HG02623 (cell line): ENCODE data around the gene MZF1.
A peak's percentile ranks its signal among the peaks of the same experiment; 100 is the strongest.
"Not testable (repeated sequence)": the region's sequence is repeated elsewhere in the genome, so short reads cannot be mapped to it uniquely, and the experiment has no call there.

Source experiments
- ATAC-seq: cut with Tn5 transposase; IDR thresholded peaks from one replicate; pipeline ENCODE4 v1.9.1; 2021; ENCODE audit warnings: moderate library complexity; ENCODE audit not compliant: unreplicated experiment

MZF1 gene

DNA sequence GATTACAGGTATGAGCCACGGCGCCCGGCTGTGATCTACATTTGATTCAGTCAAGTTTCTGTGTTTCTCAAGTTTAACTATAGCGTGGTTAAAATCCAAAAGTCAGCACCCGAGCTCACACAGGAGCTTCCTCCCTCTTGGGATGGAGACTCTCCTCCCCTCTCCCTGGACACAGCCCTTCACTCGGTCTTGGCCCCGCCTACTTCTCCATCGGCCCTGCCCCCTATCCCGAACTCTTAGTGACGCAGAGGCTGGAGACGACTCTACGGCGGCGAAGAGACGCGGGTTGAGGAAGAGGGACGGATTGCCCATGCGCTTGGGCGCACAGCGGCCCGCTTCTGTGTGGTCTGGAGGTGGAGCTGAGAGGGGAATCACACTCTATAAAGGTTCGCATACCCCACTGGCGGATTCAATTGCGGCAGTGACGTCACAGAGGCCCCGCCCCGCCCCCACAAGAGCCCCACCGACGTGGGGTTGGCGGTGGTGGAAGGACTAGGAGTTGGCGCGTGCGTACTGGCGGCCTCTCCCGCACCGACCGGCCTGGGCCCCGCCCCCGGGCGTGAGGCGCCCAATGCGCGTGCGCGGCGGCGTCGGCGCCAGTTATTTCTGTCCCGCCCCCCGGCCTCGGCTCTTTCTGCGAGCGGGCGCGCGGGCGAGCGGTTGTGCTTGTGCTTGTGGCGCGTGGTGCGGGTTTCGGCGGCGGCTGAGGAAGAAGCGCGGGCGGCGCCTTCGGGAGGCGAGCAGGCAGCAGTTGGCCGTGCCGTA, 29.1 kb downstream of the MZF1 start, which contains the start of gene TRIM28:
TSS of gene TRIM28 (plus strand) at position 239 of the 765 bp plus-strand sequence. CDS start 694 bp downstream, outside the sequence.
- peak; percentile 78 for ATAC-seq

DNA sequence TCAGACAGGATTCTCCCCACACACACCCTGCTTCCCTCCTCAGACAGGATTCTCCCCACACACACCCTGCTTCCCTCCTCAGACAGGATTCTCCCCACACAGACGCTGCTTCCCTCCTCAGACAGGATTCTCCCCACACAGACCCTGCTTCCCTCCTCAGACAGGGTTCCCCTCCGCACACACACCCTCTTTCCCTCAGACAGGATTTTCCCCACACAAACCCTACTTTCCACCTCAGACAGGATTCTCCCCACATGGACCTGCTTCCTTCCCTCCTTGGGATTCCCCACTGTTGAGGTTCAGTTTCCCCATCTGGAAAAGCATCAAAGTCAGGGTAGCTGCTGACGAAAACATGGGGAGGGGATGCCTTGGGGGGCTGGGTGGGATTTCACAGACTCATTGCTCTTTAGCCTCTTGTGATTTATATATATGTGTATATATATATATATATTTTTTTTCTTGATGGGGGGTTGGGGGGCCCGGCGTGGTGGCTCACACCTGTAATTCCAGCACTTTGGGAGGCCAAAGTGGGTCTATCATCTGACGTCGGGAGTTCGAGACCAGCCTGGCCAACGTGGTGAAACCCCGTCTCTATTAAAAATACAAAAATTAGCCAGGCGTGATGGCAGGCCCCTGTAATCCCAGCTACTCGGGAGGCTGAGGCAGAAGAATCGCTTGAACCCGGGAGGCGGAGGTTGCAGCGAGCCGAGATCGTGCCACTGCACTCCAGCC, 30.3 kb downstream of the MZF1 start:
- ATAC-seq: not testable (repeated sequence)

DNA sequence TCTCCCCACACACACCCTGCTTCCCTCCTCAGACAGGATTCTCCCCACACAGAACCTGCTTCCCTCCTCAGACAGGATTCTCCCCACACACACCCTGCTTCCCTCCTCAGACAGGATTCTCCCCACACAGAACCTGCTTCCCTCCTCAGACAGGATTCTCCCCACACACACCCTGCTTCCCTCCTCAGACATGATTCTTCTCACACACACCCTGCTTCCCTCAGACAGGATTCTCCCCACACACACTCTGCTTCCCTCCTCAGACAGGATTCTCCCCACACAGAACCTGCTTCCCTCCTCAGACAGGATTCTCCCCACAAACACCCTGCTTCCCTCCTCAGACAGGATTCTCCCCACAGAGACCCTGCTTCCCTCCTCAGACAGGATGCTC, 34.0 kb downstream of the MZF1 start:
- not testable (repeated sequence) for ATAC-seq

DNA sequence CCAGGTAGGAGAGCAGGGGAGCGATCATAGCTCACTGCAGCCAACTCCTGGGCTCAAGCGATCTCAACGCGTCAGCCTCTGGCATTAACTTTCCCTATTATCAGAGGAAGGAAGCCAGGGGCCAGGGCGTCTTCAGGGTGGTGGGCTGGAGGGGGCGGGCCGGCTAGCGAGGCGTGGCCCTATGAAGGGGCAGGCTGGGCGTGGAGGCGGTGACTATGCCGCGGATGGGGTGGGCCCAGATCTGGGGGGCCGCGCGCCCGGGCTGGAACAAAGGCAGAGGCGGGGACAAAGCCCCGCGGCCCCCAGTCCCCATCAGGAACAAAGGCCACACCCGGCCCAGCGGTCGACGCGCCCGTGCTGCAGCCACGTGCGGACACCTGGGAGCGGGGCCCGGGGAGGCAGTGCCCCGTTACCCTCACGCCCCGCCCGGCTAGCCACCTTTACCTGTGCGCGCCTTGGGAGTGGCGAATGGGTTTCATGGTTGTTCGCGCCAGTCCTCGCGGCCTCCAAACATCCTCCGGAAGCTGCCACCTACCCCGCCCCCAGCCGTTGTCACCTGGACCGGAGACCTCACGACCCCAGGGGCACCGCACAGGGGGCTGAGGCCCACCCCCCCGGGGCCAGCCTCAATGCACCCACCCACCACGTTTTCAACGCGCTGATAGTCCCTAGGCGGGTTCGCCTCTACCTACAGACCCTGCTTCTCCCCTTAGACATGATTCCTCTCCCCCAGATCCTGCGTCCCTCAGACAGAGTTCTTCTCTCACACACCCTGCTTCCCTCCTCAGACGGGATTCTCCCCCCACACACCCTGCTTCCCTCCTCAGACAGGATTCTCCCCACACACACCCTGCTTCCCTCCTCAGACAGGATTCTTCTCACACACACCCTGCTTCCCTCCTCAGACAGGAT, 34.6 kb downstream of the MZF1 start:
- no peak for ATAC-seq

DNA sequence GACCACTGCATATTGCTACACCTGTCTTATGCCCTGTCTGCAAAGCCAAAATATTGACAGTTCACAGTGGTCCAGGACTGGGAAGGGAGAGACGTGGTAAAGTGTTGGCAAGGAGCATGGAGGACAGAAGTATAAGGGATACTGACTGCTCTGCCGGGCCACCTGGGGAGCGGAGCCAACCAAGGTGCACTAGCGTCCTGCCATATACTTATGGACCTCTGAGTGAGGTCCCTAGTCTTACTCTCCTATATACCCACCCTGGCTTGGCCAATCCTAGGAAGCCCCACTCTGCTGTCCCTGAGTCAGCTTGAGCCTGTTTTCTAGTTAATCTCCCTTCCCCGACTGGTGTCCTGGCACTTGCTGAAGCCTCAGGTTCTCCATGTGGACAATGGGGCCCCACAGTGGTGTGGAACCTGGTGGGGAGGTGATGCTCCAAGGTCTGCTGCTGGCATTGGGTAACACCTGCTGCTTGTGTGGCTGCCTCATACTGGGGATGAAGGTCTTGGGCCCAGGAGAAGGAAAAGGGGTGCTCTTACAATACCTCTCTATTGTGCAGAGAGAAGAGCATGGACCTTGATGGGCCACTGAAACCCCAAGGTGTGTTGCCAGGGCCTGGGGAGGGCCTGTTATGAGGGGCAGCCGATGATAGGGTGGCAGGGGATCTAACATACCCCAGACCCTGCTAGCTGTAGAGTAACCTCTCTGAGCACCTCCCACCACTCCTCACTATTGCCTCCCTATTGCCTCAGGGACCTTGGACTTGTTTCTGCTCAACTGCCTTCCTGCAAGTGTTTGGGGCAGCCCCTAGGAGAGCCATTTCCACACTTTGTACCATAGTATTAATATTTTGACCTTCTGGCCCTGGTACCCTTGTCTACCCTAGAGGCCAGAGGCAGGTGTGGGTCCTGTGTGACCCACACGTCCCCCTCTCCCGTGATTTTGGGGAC, 36.0 kb downstream of the MZF1 start:
- no peak for ATAC-seq

- ATAC-seq: no peak
These were observed 37.3 kb downstream of the MZF1 start for GRCh38 chr19:58535857-58536256.

DNA sequence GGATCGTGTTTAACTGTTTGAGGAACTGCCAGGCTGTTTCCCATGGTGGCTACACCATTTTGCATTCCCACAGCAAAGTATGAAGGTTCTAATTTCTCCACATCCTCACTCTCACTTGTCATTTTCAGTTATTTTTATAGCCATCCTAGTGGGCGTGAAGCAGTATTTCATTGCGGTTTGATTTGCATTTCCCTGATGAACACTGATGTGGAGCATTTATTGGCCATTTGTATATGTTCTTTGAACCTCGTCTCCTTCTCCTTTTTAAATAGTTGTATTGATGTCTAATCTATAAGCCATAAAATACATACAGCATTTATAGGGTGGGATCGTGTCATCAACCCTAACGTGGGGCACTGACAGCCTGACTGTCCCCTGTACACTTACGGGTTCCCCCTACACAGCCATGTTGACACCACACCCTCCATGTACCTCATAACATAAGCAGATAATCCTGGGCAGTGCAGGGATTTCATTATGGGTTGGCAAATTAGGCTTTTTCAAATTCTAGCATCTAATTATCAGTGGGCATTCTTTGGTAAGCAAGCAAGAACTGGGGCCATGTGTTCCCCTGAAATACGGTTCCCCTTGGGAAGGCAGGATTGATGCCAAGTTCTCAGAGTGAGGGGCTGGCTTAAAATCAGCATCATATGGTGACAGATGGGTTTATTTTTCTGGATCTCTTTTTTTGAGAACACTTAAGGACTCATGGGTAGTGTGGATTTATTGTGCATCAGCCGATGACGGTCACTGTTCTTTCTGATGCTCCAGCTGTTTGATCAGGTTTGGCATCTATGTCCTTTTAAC, 41.9 kb downstream of the MZF1 start:
- ATAC-seq: no peak

GRCh38 chr19:58529405-58529804, 43.7 kb downstream of the MZF1 start:
- no peak for ATAC-seq

- ATAC-seq: no peak
These were observed 50.4 kb downstream of the MZF1 start for GRCh38 chr19:58522709-58523108.

DNA sequence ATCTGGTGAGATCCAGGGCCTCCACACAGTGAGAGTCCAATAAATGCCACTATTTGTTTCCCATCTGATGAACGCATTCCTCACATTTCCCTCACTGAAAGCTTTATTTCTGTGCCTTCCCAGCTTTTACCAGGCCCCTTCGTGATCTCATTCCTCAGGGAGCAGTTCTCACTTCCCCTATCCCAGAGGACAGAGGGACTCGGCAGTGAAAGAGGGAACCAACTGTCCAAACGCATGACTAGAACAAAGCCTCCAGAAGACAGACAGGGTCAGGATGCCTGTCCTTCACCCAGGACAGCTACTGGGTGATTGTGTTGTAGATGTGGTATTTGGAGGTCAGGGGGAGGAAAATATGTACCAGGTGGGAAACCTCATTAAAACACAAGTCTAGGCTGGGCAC, 51.5 kb downstream of the MZF1 start:
- no peak for ATAC-seq

GRCh38 chr19:58520257-58520599, 52.9 kb downstream of the MZF1 start:
- ATAC-seq: no peak

DNA sequence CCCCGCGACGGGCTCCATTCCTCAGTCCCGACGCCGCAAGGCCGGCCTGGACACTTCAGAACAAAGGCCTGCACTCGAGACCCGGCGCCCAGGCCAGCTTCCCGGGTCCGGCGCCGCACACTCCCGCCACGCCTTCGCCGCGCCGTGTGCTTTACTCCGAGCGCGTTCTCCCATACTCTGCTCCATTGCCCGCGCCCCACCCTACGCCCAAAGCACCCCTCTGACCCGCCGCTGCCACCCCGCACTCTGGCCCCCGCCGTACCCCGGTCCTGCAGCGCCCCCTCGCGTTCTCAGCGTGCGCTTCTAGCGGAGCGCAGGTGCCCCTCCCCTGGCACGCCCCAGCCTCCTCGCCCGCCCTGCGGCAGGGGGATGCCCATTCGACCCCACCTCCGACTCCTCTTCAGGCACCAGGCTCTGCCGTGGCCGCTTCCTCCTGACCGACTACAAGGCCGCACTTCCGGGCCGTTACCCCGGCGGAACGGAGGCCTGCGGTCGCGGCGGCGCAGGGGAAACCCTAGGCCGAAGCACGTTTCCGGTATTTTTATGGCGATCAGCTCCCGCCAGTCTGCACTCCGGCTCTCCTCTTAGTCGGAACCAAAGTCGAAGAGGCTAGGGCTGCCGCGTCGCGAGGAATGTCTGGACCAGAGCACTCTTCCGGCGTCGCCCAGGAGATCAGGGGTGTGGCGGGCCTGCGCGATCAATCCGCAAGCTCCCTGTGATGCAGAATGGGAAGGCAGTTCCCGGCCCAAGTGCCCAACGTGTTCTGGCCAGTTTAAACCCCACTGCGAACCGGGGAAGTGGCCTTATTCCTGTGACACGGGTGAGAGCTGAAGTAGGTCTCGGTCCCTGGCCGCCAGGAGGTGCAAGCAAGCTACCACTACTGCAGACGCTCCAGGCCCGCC, 53.5 kb downstream of the MZF1 start, which contains the start of gene ZBTB45:
TSS of gene ZBTB45 (minus strand) at position 456 of the 902 bp plus-strand sequence. CDS start 2,137 bp downstream, outside the sequence.
- peak; percentile 71 for ATAC-seq

GRCh38 chr19:58519087-58519354, 54.1 kb downstream of the MZF1 start:
- ATAC-seq: peak; percentile 4

DNA sequence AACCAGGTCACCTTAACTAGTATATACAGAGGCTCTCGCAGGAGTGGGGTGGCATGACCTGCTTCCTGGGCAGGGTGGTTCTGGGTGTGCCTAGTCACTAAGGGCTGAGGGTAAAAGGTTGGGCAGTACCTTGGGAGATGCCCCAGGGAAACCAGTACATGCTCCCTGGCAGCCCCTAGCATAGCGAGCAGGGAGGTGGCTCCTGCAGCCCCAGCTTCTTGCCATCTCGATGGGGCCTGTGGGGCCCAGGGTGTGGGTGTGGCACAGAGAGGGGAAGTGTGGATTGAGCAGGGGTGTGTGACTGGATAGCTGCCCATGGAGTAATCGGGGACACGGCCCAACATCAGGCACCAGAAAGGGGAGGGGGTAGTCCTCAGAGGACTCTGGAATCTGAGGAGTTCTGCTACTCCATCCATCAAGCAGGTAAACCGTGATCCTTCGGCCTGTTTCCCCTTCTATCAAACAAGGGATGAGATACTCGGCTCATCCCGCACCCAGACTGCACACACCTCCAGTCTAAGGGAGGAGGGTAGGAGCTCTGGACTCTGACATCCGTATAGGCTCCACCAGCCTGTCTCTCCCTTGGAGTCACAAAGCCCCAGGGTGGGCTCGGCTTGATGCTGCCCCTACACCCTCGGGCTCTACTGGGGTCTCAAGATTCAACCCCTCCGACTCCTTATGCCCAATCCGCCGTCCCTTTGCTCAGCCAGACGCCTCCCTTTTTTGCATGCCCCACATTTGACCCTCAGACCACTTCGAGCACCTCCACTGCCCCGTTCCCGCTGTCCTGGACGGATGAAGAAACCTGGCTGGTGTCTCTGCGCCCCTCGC, 54.7 kb downstream of the MZF1 start:
- no peak for ATAC-seq

GRCh38 chr19:58516964-58517833, 55.9 kb downstream of the MZF1 start:
- no peak for ATAC-seq

DNA sequence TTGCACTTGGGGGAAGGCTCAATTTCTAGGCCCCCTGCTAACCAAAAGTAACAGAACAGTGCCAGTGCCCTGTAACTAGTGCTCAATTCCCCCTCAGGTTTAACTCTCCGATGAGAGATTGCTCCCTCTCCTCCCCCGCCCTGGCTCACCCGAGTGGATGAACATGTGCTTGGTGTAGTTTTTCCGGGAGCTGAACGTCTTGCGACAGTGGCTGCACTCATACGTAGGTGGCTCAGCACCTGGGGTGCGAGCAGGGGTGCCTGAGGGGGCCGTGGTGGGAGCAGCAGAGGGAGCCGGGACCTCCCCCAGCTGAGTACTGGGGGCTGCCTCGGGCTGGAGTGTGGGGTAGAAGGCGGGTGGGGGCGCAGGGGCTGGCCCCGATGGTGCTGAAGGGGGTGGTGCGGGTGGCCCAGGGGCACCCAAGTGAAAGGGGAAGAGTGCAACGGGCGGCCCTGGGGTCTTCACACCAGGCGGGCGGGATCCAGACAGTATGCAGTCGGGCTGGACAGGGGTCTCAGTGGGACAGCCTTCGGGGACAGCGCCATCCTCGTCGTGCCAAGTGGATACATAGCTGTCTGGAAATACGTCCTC, 56.8 kb downstream of the MZF1 start:
- ATAC-seq: no peak
